ENCODE results near the gene SGMS1. TPM values are rescaled to one million over a fixed set of nuclear protein-coding genes. Genes with fewer than 3 reads are reported as not detected.

SGMS1 gene
- total RNA-seq, 4 donors from 2014 or later: 107 to 234 (median 134) TPM

DNA sequence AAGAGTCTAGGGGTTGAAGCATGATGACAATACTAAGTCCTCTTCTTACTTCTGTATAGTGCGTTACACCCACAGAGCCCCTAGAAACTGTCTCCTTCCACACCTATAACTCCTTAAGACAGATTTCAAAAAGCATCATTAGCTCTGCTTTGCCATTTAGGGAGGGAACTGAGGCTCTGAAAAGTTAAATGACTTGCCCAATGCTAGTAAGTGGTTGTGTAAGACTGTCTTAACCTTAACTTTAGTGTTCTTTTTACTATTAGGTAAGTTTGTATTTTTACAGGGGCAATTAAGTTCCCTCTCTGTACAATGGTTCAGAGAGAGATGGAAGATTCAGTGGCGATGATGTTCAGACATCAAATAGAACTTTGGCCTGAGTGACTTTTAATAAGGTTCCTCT lies 299.7 kb downstream of the SGMS1 start:
- no peaks in the 10 kb centered on the region for H3K9me3 ChIP-seq
- no peak overlapping the region for H3K4me3 ChIP-seq
- no peak for DNase-seq (ENCODE audit: low spot score in 2 of 2)
- no peak for TF ChIP-seq EP300 (IDR thresholded peaks at IDR 0.05)
- TF ChIP-seq, protein P1, sequence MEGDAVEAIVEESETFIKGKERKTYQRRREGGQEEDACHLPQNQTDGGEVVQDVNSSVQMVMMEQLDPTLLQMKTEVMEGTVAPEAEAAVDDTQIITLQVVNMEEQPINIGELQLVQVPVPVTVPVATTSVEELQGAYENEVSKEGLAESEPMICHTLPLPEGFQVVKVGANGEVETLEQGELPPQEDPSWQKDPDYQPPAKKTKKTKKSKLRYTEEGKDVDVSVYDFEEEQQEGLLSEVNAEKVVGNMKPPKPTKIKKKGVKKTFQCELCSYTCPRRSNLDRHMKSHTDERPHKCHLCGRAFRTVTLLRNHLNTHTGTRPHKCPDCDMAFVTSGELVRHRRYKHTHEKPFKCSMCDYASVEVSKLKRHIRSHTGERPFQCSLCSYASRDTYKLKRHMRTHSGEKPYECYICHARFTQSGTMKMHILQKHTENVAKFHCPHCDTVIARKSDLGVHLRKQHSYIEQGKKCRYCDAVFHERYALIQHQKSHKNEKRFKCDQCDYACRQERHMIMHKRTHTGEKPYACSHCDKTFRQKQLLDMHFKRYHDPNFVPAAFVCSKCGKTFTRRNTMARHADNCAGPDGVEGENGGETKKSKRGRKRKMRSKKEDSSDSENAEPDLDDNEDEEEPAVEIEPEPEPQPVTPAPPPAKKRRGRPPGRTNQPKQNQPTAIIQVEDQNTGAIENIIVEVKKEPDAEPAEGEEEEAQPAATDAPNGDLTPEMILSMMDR (IDR thresholded peaks at IDR 0.05): no peak
- TF ChIP-seq POLR2A (IDR thresholded peaks at IDR 0.05): no peak
- 100% methylated on average over 2 of the region's 2 CpGs for WGBS, 2 donors
- peaks cover 0 to 59% (median 15%) of the 10 kb centered on the region in 4 donors for H3K4me1 ChIP-seq
- no peaks in the 10 kb centered on the region for H3K36me3 ChIP-seq
- H3K27ac ChIP-seq: no peak overlapping the region
- H3K27me3 ChIP-seq: no peaks in the 10 kb centered on the region

DNA sequence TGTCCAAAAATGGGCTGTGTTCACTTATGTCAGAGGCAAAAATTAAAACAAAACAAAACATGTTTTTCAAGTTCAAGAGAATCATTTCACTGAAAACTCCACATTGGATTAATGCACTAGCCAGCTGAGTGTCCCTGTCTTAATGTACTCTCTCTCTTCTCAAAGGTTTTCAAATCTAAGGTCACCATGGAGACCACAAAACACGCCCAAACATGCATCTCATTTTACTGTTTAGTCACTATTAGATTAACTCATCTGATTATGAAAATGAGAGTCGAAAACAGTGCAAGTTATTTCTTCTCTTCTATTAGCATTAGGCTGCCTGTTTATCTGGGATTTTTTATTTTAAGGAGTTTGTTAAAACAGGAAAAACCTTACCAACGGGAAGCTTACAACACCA lies 301.7 kb downstream of the SGMS1 start:
- no peak for TF ChIP-seq POLR2A (IDR thresholded peaks at IDR 0.05)
- TF ChIP-seq EP300 (IDR thresholded peaks at IDR 0.05): no peak
- TF ChIP-seq, protein P1 (IDR thresholded peaks at IDR 0.05): no peak
- Histone ChIP-seq H3K27ac (no peak overlapping the region), H3K36me3 (no peaks in the 10 kb centered on the region), H3K9me3 (no peaks in the 10 kb centered on the region), H3K4me3 (no peak overlapping the region), H3K27me3 (no peaks in the 10 kb centered on the region), H3K4me1 (peaks cover 0 to 56% (median 13%) of the 10 kb centered on the region in 4 donors)
- WGBS, 2 donors: 60 to 71% methylated on average over 3 of the region's 3 CpGs
- DNase-seq (ENCODE audit: low spot score in 2 of 2): no peak

DNA sequence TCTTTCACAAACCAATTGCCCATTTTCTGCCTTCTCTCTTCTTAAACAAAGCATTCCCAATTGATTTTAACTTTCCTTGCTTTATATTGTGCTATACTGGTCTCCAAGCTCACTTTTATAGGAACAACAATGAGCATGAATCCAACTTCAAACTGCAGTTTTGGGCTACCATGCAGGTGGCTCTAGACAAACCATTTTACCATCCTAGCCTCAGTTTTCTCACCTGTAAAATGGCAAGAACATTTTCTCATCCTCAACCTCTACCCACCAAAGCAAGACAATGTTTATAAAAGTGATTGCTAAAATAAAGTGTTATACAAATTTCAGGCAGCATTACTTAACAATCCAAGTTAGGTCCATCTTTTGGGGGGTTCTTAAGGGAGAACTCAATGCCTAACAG lies 305.6 kb downstream of the SGMS1 start:
- no peak overlapping the region for H3K27ac ChIP-seq
- no peaks in the 10 kb centered on the region for H3K9me3 ChIP-seq
- no peaks in the 10 kb centered on the region for H3K36me3 ChIP-seq
- H3K4me1 ChIP-seq: peaks cover 0 to 38% (median 2%) of the 10 kb centered on the region in 4 donors
- no peaks in the 10 kb centered on the region for H3K27me3 ChIP-seq
- TF ChIP-seq EP300 (IDR thresholded peaks at IDR 0.05): no peak
- no peak for TF ChIP-seq POLR2A (IDR thresholded peaks at IDR 0.05)
- TF ChIP-seq, protein P1 (IDR thresholded peaks at IDR 0.05): no peak
- DNase-seq (ENCODE audit: low spot score in 2 of 2): no peak
- no peak overlapping the region for H3K4me3 ChIP-seq

DNA sequence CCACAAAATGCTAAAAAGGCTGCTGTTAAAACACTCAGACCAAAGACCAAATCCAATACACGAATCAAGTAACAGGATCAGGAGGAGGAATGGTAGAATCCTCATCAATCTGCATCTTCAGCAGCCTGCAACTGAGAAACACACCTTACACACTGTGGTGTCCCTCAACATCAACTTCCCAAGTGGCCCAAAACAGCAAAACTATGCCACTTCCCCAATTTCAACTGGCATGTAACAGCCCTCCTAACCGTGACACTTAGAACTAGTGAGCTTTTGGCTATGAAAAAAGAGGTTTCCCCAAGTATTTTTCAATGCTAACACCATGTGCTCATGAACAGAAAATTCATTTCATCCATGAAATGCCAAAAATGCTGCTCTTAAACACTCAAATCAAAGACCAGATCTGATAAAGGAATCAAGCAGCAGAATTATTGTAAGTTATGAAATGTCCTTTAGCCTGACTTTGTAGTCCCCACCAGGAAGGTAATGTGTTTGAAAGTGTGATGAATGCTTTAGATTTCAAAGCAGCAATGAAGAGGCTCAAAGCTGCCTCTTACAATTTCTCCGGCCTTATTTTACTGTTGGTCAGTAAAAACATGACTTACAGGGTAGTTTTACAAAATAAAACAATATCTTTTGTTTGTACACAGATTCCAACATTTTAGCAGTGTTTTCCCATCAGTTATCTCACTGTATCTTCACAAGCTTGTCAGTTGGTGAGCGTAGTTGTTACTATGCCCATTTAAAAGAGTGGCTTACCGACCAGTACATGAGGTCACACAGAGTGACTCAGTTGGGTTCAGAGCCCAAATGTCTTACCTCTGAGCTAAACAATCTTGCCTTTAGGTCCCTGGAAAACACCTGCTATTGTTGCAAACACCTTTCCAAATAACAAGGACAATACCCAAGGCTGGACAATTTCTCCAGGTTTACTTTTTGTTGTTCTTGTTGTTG lies 306.8 kb downstream of the SGMS1 start:
- 72 to 73% methylated on average over 5 of the region's 5 CpGs for WGBS, 2 donors
- H3K27me3 ChIP-seq: no peaks in the 10 kb centered on the region
- peaks cover 0 to 4% (median 0%) of the 10 kb centered on the region in 4 donors for H3K9me3 ChIP-seq
- TF ChIP-seq POLR2A (IDR thresholded peaks at IDR 0.05) (no peak), EP300 (IDR thresholded peaks at IDR 0.05) (no peak)
- TF ChIP-seq, protein P1 (IDR thresholded peaks at IDR 0.05): no peak
- peaks cover 0 to 33% (median 2%) of the 10 kb centered on the region in 4 donors for H3K4me1 ChIP-seq
- peaks cover 0 to 9% (median 0%) of the 10 kb centered on the region in 3 donors for H3K36me3 ChIP-seq
- no peak overlapping the region for H3K4me3 ChIP-seq
- DNase-seq (ENCODE audit: low spot score in 2 of 2): no peak
- H3K27ac ChIP-seq: no peak overlapping the region

DNA sequence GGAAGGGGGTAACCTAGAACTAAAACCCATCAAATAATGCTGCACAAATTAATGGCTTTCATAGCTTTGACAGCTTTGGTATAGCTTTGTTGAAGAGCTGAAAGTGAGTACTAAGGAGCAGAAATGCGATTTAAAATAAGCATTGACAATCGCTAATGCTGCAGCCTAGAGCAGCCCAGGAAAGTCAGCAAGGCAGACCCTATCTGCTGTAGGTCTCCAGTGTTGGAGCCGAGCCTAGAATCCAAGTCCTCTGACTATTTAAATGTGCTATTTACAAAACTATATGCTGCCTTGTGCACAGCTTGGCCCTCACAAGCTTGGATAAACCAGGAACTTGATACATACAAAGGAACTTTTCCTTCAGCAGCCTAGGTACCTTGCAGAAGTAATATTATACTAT lies 307.6 kb downstream of the SGMS1 start:
- Histone ChIP-seq H3K27me3 (no peaks in the 10 kb centered on the region), H3K9me3 (peaks cover 0 to 4% (median 0%) of the 10 kb centered on the region in 4 donors), H3K36me3 (peaks cover 0 to 15% (median 0%) of the 10 kb centered on the region in 3 donors), H3K27ac (no peak overlapping the region), H3K4me3 (no peak overlapping the region), H3K4me1 (peaks cover 0 to 25% (median 2%) of the 10 kb centered on the region in 4 donors)
- DNase-seq (ENCODE audit: low spot score in 2 of 2): no peak
- WGBS, 2 donors: 41 to 48% methylated on average over 3 of the region's 3 CpGs
- no peak for TF ChIP-seq POLR2A (IDR thresholded peaks at IDR 0.05)
- TF ChIP-seq EP300 (IDR thresholded peaks at IDR 0.05): no peak
- TF ChIP-seq, protein P1 (IDR thresholded peaks at IDR 0.05): no peak
